T follicular helper cell (primary cell): ENCODE results near the gene KLK5.
"Not testable (repeated sequence)": the region's sequence is repeated elsewhere in the genome, so short reads cannot be mapped to it uniquely, and the experiment has no call there.

ENCODE experiments used
- DNase-seq: peaks from one replicate; pipeline ENCODE4 v3.0.0-alpha.2; 2020; ENCODE audit warnings: low read depth
- total RNA-seq, 2 experiments: gene quantifications; one replicate each; lab custom pipeline; 2026; lab: John Stamatoyannopoulos, UW

Gene KLK5, protein sequence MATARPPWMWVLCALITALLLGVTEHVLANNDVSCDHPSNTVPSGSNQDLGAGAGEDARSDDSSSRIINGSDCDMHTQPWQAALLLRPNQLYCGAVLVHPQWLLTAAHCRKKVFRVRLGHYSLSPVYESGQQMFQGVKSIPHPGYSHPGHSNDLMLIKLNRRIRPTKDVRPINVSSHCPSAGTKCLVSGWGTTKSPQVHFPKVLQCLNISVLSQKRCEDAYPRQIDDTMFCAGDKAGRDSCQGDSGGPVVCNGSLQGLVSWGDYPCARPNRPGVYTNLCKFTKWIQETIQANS
- total RNA-seq = 0 reads per million in 2 experiments

DNA sequence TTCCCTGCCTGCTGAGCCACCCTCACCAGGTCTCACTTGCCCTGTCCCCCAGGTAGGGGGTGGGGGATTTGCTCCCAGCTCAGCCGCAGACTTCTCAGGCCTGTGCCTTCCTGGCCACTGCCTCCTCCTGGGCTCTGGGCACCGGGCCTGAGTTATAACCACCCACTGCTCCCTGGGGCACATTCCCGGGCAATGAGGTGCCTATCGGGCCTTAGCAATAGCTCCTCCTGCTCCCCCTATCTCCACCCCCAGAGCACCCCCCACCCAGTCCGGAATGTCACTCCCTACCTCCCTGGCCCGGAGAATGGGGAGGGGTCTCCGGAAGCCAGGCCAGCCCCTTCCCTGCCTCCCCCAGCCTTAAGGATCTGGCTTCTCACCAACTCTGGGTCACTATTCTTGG, at the start of gene KLK5:
TSS of gene KLK5 (minus strand) at position 129 of the 400 bp plus-strand sequence. CDS start 381 bp downstream, outside the sequence.
- DNase-seq = no peak

DNA sequence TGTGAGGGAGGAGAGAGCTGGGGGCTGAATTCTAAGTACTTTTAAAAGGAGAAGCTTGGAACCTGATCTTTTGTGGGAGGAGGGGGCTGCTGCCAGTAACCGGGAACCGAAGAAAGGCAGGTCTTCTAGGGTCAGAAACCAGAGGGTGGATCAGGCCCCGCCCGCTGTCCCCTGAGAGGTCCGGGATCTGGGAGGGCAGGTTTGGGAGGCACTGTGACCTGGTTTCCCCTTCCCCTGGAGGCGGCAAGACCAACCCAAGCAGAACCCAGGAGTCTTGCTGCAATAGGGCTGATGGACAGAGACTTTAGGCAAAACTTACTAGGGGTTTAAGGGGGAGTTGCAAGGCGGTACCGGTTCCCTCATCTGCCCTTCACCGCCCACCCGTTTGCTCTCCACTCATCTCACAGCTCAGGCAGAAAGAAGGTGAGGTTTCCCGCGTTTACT, 49.3 kb upstream of the KLK5 start:
- DNase-seq = no peak

GRCh38 chr19:51001515-51001914, 48.7 kb upstream of the KLK5 start, which contains the start of gene KLK8:
KLK8 (minus strand) TSS chr19:51001604; CDS start chr19:51001167, 437 bp downstream.
- DNase-seq = no peak

- DNase-seq = no peak
Measured at GRCh38 chr19:51000981-51001380, 48.1 kb upstream of the KLK5 start.

GRCh38 chr19:51000426-51000825, 47.6 kb upstream of the KLK5 start:
- no peak for DNase-seq

- DNase-seq = no peak
Measured at GRCh38 chr19:50998686-50999085, 45.8 kb upstream of the KLK5 start.

DNA sequence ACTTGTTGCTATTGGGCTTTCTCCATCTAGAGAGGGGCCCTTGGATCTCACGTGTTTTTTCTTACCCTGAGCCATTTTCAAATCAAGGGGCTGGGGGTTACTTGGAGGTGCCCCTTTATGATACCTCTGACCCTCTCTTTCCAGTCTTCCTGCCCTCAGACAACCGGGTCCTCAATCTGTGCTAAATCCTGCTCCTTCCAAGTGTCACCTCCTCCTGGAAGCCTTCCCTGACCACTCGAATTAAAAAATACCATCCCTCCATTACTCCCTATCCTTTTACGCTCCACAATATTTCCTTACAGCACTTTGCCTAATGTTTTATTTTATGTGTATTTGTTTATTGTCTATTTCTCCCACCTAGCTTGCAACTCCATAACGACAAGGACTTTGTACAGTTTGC, 45.2 kb upstream of the KLK5 start:
- DNase-seq = no peak

DNA sequence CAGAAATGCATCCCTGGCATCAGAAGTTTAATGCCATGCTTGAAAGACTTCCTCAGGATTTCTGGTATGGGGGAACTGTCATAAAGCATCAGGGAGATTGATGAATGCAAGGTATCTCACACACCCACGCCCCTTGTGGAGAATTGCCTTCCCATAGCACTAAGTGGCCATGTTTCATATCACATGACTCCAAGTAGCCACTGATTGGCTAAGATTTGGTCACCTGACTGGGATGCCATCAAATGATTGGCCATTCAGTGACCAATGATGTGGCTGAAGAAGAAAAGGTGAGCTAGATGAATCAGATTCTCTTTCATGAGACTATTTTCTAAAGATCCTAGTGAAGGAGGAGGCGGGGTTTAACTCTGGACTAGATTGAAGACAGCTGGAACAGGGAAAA, 41.3 kb upstream of the KLK5 start:
- no peak for DNase-seq

GRCh38 chr19:50992666-50993035, 39.8 kb upstream of the KLK5 start:
- no peak for DNase-seq

- not testable (repeated sequence) for DNase-seq
Measured at GRCh38 chr19:50984416-50984815, 31.6 kb upstream of the KLK5 start.

DNA sequence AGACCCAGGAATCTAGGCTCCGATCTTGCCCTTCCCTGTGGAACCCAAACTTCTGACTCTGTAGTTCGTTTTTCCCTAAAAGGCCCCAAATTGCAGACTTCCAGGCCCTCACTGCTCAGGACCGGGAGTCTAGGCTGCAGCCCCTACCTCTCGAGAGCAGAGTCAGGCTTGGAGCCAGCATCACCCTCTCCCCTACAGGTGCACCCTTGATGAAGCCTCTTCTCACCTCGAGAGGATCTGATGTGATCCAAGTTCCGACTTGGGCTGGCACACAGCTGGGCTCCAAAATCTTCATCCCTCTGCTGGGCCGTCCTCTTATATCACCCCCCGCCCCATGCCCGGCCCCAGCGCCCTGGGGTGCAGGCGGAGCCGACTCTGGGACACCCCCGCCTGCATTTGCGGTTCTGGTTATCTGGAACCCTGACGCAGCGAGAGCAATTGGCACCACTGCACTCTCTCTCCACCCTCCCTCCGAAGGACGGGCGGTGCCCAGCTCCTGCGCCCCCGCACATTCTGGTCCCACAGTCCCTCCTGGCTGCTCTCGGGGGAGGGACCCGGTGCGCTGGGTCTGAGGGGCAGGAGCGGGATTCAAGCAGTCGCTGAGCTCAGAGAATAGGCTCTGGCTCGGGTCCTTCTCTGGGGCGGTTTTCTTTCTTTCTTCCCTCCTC, 30.9 kb upstream of the KLK5 start, which contains the start of gene KLK7:
TSS of gene KLK7 (minus strand) at position 293 of the 668 bp plus-strand sequence. CDS start 1,518 bp downstream, outside the sequence.
- no peak for DNase-seq

- no peak for DNase-seq
Measured at GRCh38 chr19:50982186-50982585, 29.3 kb upstream of the KLK5 start.

GRCh38 chr19:50981587-50982146, 28.8 kb upstream of the KLK5 start:
- no peak for DNase-seq

DNA sequence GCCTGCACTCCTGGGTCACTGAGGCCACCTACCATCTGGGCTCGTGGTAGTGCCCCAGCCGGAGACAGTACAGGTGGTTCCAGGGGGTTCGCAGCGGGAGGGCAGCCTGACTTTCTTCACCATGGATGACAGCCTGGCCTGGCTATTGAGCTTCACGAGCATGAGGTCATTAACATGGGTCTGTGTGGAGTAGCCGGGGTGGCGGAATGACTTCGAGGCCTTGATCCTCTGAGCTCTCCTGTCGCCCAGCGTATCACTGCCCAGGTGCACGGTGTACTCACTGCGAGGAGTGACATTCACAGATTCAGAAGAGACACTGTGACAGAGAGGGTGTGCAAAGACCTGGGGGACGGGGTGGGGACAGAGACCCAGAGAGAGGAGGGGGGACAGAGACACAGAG, 27.4 kb upstream of the KLK5 start:
- no peak for DNase-seq

DNA sequence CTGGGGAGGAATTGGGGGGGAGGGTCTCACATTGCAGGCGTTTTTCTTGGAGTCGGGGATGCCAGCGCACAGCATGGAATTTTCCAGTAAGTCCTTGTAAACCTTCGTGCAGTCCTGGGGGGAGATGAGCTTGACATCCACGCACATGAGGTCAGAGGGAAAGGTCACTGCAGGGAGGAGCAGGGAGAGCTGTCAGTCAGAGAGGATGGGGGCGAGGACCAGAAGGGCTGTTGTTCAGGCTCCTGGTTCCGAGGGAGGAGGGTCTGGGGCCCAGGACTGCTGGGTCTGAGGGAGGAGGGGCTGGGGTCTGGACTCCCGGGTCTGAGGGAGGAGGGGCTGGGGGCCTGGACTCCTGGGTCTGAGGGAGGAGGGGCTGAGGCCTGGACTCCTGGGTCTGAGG, 26.9 kb upstream of the KLK5 start:
- DNase-seq = no peak

DNA sequence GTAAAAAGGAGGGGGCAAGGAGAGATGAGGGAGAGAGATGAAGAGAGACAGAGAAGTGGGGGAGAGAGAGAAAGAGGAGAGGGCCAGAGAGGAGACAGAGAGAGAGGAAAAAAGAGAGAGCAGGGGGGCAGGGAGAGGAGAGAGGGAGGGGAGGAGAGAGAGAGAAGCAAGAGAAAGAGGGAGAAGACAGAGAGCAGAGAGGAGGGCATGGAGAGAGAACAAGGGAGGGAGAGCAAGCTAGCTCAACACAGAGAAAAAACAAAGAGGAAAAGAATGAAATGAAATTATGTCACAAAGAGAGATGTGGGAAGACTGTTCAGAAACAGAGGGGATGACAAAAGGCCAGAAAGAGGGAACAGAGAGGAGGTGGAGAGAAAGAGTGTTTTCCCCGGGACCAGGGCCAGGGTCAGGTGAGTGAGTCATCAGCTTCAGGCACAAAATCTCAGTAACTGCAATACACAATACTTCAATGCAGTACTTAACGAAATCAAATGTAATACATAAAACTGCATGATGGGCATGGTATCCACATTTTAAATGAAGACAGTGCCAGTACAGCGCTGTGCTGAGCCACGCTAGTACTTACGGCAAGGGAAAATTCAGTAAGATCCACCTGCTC, 26.0 kb upstream of the KLK5 start:
- no peak for DNase-seq

- no peak for DNase-seq
Measured at GRCh38 chr19:50977626-50978025, 24.8 kb upstream of the KLK5 start.

- no peak for DNase-seq
Measured at GRCh38 chr19:50975766-50976165, 22.9 kb upstream of the KLK5 start.

DNA sequence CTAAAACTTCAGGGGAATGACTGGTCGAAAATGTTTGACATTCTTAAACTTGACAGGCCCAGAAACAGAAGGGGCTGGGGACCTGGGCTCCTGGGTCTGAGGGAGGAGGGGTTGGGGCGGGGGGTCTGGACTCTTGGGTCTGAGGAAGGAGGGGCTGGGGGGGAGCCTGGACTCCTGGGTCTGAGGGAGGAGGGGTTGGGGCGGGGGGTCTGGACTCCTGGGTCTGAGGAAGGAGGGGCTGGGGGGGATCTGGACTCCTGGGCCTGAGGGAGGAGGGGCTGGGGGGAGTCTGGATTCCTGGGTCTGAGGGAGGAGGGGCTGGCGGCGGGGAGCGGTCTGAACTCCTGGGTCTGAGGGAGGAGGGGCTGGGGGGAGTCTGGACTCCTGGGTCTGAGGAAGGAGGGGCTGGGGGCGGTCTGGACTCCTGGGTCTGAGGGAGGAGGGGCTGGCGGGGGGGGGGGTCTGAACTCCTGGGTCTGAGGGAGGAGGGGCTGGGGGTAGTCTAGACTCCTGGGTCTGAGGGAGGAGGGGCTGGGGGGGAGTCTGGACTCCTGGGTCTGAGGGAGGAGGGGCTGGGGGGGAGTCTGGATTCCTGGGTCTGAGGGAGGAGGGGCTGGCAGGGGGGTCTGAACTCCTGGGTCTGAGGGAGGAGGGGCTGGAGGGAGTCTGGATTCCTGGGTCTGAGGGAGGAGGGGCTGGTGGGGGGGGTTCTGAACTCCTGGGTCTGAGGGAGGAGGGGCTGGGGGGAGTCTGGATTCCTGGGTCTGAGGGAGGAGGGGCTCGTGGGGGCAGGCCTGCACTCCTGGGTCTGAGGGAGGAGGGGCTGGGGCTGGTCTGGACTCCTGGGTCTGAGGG, 22.1 kb upstream of the KLK5 start:
- no peak for DNase-seq

- no peak for DNase-seq
Measured at GRCh38 chr19:50972795-50973376, 20.0 kb upstream of the KLK5 start.

- DNase-seq = not testable (repeated sequence)
Measured at GRCh38 chr19:50969810-50970209, 17.0 kb upstream of the KLK5 start.
